A549 (cell line): ENCODE measurements around the gene FKBP6.

Experiments
- CBX2 ChIP-seq: fragments of 200-600 bp; sonication (generic); IDR thresholded peaks from 2 replicates; pipeline ENCODE4 v1.6.1; 2016; ENCODE audit warnings: low read depth, mild to moderate bottlenecking, borderline replicate concordance
- EP300 ChIP-seq, 2 experiments: fragments of >200 bp; sonication (Bioruptor Twin); formaldehyde crosslinking; IDR thresholded peaks; 2 replicates in 1 of 2; 3 replicates in 1 of 2; pipeline ENCODE4 v1.6.1; 2016 to 2017
- FOSL2 ChIP-seq, 2 experiments: fragments of 450-650 bp in 1 of 2; fragments of >200 bp in 1 of 2; sonication (Bioruptor Twin) in 1 of 2; formaldehyde crosslinking; IDR thresholded peaks; 2 replicates each; pipeline versions ENCODE4 v1.5.0 to v1.6.1; 2016 to 2020; ENCODE audit warnings: mild to moderate bottlenecking in 1 of 2, moderate library complexity in 1 of 2
- HOXA7 ChIP-seq: fragments of 250-450 bp; sonication (Bioruptor Pico); IDR thresholded peaks from 2 replicates; pipeline ENCODE4 v1.5.0; 2020; ENCODE audit warnings: mild to moderate bottlenecking, moderate library complexity
- JUN ChIP-seq, 2 experiments: fragments of >200 bp; sonication (Bioruptor Twin); formaldehyde crosslinking; IDR thresholded peaks; 2 replicates in 1 of 2; 3 replicates in 1 of 2; pipeline ENCODE4 v1.6.1; 2016 to 2017
- JUNB ChIP-seq: fragments of >200 bp; sonication (Bioruptor Twin); formaldehyde crosslinking; IDR thresholded peaks from 2 replicates; pipeline ENCODE4 v1.6.1; 2016
- NR3C1 ChIP-seq: fragments of >200 bp; sonication (Bioruptor Twin); formaldehyde crosslinking; IDR thresholded peaks from 3 replicates; pipeline ENCODE4 v1.6.1; 2017
- POLR2A ChIP-seq: IDR thresholded peaks from 2 replicates; pipeline ENCODE4 v1.6.1; 2012; ENCODE audit warnings: mild to moderate bottlenecking, low read length
- RNF2 ChIP-seq: fragments of 200-600 bp; sonication (generic); IDR thresholded peaks from 2 replicates; pipeline ENCODE4 v1.6.1; 2016; ENCODE audit warnings: low read depth, mild to moderate bottlenecking, antibody characterized with exemption, moderate library complexity, borderline replicate concordance
- ZFP36 ChIP-seq: fragments of 450-650 bp; IDR thresholded peaks from 2 replicates; pipeline ENCODE4 v1.6.1; 2014; ENCODE audit warnings: borderline replicate concordance; ENCODE audit not compliant: partially characterized antibody
- TF ChIP-seq, protein P1 (sequence below): fragments of >200 bp; sonication (Bioruptor Twin); formaldehyde crosslinking; IDR thresholded peaks from 3 replicates; pipeline ENCODE4 v1.5.1; 2016

DNA sequence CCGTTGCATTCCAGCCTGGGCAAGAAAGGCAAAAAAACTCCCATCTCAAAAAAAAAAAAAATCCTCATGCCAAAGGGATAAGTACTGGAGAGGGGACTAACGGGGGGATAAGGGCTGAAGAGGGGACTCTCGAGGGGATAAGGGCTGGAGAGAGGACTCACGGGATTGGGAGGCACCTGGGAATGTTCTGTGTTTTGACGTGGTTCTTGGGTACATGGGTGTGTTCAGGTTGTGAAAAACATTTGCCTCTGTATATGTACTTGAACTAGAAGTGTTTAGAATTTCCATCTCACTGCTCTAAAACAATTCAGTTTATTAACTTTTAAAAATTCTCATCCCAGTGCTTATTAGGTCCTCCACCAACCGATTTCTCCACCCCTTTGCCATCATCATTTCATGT, 4.5 kb downstream of the FKBP6 start:
- TF ChIP-seq, protein P1, sequence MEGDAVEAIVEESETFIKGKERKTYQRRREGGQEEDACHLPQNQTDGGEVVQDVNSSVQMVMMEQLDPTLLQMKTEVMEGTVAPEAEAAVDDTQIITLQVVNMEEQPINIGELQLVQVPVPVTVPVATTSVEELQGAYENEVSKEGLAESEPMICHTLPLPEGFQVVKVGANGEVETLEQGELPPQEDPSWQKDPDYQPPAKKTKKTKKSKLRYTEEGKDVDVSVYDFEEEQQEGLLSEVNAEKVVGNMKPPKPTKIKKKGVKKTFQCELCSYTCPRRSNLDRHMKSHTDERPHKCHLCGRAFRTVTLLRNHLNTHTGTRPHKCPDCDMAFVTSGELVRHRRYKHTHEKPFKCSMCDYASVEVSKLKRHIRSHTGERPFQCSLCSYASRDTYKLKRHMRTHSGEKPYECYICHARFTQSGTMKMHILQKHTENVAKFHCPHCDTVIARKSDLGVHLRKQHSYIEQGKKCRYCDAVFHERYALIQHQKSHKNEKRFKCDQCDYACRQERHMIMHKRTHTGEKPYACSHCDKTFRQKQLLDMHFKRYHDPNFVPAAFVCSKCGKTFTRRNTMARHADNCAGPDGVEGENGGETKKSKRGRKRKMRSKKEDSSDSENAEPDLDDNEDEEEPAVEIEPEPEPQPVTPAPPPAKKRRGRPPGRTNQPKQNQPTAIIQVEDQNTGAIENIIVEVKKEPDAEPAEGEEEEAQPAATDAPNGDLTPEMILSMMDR, result no peak
- no peak for TF ChIP-seq JUN (IDR thresholded peaks at IDR 0.05)
- TF ChIP-seq HOXA7 (CRISPR knock-in tag), result no peak
- no peak for TF ChIP-seq CBX2
- no peak for TF ChIP-seq RNF2
- no peak for TF ChIP-seq POLR2A
- TF ChIP-seq NR3C1, result no peak
- no peak for TF ChIP-seq EP300 (IDR thresholded peaks at IDR 0.05)
- TF ChIP-seq FOSL2 (IDR thresholded peaks at IDR 0.05), result no peak
- no peak for TF ChIP-seq FOSL2 (CRISPR knock-in tag; IDR thresholded peaks at IDR 0.05)
- no peak for TF ChIP-seq ZFP36
- TF ChIP-seq JUNB, result no peak
